HG03025 (cell line): ENCODE data around the gene PLD3.
"Not testable (repeated sequence)": the region's sequence is repeated elsewhere in the genome, so short reads cannot be mapped to it uniquely, and the experiment has no call there.

ENCODE experiments used
- ATAC-seq: cut with Tn5 transposase; IDR thresholded peaks from one replicate; pipeline ENCODE4 v1.9.1; 2021; ENCODE audit warnings: mild to moderate bottlenecking, moderate library complexity; ENCODE audit not compliant: unreplicated experiment, low FRiP score

Gene PLD3

DNA sequence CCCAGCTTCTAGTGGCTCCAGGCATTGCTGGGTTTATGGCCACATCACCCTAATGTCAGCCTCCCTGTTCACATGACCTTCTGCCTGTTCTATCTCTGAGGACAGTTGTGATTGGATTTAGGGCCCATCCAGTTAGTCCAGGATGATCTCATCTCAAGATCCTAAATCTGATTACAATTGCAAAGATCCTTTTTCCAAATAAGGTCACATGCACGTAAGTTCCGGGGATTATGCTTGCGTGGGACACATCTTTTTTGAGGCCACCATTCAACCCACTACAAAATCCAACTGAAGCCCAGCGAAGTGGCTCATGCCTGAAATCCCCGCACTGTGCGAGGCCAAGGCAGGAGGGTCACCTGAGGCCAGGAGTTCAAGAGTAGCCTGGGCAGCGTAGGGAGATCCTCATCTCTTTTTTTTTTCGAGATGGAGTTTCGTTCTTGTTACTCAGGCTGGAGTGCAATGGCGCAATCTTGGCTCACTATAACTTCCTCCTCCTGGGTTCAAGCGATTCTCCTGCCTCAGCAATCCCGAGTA lies 12.3 kb downstream of the PLD3 start:
- no peak for ATAC-seq

DNA sequence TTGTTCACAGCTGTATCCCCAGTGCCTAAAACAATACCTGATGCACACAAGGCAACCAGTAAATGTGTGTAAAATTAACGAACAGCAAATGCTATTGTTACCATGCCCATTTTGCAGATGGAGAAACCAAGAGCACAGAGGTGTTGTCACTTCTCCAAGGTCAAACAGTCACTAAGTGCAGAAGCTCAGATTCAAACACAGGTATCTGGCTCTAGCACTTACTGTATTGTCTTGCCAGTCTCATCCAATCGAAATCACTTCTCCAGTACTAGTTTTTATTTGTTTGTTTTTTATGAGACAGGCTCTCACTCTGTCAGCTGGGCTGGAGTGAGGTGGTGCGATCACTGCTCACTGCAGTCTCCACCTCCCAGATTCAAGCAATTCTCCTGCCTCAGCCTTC lies 13.7 kb downstream of the PLD3 start:
- ATAC-seq, result no peak

GRCh38 chr19:40363069-40363468 lies 14.6 kb downstream of the PLD3 start:
- no peak for ATAC-seq

- ATAC-seq, result no peak
Measured at GRCh38 chr19:40365010-40365409, 16.5 kb downstream of the PLD3 start.

DNA sequence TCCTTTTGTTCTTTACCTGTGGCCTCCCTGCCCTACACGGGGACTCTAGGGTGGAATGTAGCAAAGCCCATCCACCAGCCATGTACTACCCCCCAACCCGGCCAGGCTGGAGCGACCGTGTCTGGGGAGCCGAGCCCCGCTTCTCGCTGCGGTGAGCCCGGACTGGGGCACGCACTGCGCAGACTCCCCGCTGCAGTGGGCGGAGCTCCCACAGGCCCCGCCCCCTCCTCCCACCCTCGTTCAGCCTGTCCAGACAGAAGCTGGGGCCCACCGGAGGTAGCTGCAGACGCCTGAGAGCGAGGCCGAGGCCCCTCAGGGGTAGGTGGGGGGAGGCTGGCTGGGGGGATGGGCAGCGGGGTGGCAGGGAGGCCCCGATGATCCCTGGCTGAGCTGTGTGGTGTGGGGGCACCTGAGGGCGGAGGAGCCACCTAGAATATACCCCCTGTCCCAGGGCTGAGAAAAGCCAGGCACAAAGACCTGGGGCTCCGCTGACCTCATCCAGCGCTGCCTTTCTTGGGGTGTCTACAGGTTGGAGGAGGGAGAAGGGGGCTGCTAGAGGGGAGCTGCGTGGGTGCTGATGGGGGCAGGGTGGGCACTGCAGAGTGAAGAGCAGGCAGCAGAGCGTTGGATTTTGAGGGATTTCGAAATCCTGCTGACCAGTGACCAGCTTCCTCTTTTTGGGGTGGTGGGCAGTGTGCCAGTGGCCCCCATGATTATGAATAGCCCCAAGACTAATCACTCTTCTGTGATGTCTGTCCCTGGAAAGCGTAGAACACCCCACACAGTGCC lies 17.3 kb downstream of the PLD3 start:
- no peak for ATAC-seq

- no peak for ATAC-seq
Measured at GRCh38 chr19:40366697-40367561, 18.4 kb downstream of the PLD3 start.

DNA sequence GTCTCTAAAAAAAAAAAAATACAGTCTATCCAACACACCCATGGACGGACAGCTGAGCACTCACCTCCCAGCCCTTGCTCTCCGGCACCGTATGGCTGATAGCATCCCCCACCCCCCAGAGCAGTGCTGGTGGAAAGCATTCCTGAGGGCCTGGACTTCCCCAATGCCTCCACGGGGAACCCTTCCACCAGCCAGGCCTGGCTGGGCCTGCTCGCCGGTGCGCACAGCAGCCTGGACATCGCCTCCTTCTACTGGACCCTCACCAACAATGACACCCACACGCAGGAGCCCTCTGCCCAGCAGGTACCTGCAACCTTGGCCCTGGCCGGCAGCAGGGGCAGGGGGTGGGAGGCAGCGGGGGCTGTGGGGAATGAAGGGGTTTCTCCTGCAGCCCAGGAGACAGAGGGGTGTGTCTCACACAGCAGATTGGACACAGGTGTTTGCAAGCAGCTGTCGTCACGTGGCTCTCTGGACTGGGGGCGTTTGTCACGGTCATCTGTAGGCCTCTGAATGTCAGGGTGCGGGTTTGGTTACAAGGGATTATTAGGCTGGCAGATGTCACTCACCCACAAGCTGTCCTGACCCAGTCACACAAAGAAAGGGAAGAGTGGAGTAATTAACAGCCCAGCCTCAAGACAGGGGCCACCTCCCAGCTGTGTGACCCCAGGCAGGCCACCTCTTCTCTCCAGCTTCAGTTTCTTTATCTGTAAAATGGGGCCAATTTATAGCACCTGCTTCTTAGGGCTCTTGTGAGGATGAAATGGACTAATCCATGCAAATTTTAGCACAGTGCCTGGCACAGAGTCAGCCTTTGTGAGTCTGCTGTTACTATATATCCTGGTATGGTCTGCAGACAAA lies 19.3 kb downstream of the PLD3 start:
- no peak for ATAC-seq

DNA sequence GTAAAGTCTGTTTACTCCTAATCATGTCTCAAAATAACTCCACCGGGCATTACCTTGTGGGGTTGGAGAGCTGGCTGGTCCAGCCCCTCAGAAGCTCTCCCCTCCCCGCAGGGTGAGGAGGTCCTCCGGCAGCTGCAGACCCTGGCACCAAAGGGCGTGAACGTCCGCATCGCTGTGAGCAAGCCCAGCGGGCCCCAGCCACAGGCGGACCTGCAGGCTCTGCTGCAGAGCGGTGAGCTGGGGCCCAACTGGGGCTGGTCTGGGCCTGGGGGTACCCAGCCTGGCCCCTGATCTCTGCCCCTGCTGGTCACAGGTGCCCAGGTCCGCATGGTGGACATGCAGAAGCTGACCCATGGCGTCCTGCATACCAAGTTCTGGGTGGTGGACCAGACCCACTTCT lies 21.3 kb downstream of the PLD3 start:
- no peak for ATAC-seq

- ATAC-seq, result not testable (repeated sequence)
Measured at GRCh38 chr19:40370253-40370652, 21.8 kb downstream of the PLD3 start.

GRCh38 chr19:40370997-40371801 lies 22.7 kb downstream of the PLD3 start:
- no peak for ATAC-seq

- no peak for ATAC-seq
Measured at GRCh38 chr19:40371802-40372122, 23.3 kb downstream of the PLD3 start.

DNA sequence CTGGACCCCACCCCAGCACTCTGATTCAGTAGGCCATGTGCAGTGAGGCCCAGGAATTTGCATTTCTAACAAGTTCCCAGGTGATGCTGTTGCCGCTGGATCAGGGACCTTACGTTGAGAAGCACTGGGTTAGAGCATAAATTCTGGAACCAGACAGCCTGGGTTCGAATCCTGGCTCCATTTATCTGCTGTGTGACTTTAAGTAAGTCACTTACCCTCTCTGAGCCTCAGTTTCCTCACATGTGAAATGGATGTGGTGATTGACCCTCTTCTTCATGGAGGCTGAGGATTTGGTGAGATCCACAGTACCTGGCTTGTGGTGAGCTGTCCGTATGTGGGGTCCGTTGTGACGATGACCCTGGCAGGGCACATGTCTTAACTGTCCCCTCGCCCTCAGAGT lies 25.6 kb downstream of the PLD3 start:
- no peak for ATAC-seq

DNA sequence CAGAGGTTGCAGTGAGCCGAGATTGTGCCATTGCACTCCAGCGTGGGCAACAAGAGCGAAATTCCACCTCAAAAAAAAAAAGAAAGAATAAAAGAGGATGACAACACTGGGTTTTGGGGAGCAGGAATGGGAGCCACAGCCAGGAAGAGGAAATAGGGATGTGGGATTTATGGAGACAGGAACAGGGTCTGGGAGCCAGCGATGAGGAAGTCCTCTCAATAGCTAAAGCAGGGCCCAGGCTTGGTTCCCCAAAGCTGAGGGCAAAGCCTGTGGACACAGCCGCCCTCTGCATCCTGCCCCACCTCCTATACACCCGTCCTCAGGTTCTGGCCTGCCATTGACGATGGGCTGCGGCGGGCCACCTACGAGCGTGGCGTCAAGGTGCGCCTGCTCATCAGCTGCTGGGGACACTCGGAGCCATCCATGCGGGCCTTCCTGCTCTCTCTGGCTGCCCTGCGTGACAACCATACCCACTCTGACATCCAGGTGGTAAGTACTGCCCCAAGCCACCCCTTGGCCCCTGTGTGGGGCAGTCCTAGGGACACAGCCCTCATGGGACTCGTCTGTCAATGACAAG lies 27.9 kb downstream of the PLD3 start:
- ATAC-seq, result no peak

- no peak for ATAC-seq
Measured at GRCh38 chr19:40377876-40378385, 29.4 kb downstream of the PLD3 start.

- no peak for ATAC-seq
Measured at GRCh38 chr19:40378509-40378908, 30.0 kb downstream of the PLD3 start.

GRCh38 chr19:40379446-40380198 lies 31.1 kb downstream of the PLD3 start:
- no peak for ATAC-seq

DNA sequence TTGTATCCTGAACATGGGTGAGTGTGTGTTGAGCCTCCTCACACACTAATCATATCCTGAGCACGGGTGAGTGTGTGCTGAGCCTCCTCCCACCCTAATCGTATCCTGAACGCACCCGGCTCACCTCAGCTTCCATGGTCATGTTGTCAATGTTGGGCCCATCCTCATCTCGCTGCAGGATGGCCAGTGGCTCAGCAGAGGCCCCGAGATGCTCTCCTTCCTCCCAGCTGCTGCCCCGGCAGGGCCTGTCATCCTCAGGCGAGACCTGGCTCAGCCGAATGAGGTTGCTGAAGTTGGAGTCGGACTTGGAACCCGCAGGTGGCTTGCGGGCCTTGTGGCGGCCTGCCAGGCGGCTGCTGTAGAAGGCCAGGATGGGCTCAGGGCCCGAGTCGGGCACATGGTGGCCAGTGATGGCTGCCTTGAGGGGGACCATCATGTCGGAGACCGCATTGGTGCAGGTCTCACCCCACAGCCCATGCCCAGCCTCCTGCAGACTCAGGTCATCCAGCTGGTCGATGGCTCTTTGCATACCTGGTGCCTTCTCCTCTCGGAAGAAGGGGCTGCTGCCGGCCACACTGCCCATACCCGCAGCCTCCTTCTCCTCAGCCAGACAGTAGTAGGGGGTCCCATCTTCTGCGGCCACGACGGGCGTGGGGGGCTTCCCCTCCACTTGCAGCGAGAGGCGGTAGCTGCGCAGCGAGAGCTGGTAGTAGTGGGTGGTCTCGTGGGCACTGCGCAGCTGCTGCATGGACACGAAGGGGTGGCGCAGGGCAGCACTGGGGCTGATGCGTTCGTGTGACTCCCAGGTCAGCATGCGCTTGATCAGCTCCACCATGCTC lies 31.9 kb downstream of the PLD3 start:
- ATAC-seq, result no peak

GRCh38 chr19:40381321-40381720 lies 32.8 kb downstream of the PLD3 start:
- ATAC-seq, result no peak
